Left renal cortex interstitium (tissue), 4 donors: Measurements from ENCODE around the gene GPC3. TPM values are rescaled to one million over a fixed set of nuclear protein-coding genes. Genes with fewer than 3 reads are reported as not detected.

Experiments
- DNase-seq, 4 donors: peaks; one replicate each; pipeline ENCODE4 v3.0.0-alpha.2; 2013; ENCODE audit warnings: low read depth in 4 of 4, low spot score in 2 of 4, missing footprints in 1 of 4
- polyA plus RNA-seq, 4 donors: library from polyadenylated mRNA; unstranded; fragments of 120-200 nt; gene quantifications; one replicate each; pipeline ENCODE4 v1.2.1, GENCODE V29; 2013; ENCODE audit not compliant: insufficient read length in 4 of 4

The GPC3 gene
- polyA plus RNA-seq, 4 donors = 942 to 1,302 (median 1,241) TPM

DNA sequence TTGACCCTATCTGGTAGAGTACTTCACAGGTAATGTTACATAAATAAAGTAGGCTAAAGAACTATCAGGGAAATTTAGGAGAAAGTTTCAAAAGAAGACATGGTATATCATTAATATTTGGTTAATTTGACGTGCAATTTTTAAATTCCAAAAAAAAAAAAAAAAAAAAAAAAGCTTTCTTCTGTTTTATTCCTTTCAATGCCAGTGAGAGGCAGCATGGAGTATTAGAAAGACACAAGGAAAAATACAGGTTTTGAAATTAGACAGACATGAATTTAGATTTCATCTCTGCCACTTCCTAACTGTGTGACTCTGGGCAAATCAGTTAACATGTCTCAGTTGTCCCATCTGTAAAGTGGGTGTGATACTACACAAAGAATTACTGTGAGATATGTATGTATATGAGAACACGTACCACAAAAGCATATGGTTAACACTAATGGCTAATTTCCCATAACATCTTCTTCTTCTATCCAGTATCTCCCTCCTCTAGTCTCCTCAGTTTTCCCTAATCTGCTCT, 132.5 kb downstream of the GPC3 start:
- no peak for DNase-seq

DNA sequence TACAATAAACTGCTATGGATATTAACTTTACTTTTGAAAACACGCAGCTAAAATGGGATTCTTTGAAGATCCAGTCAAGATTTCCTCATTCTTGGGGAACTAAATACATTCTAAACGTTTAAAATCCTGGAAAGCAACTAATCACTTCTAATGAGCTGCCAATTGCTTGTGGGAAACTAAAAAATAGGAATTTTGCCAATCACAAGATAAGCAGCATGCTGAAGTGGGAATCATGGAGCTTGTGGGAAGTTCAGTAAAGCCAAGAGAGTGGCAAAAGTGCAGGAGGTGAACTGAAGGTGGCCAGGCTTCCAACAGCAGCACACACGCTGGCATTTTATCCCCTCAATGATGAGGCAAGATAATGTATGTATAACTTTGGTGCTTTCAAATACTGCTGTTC, 133.0 kb downstream of the GPC3 start:
- DNase-seq = no peak

DNA sequence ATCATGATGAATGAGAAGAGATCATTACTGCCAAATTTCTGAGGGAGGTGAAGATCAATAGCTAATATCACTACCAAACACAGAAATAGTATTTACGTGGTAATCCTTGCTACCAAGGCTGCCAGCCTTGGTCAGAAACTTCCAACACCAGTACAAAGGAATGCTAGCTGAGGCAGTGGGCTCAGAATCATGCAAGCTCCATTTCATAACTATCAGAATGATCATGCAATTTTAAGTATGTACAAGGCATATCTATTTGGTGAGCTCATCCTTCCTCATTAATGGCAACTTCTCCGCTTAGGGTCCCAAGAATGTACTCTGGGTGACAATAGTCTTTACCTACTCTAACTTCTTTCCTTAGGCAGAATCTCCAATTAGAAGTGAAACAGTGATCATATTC, 135.0 kb downstream of the GPC3 start:
- DNase-seq = no peak

DNA sequence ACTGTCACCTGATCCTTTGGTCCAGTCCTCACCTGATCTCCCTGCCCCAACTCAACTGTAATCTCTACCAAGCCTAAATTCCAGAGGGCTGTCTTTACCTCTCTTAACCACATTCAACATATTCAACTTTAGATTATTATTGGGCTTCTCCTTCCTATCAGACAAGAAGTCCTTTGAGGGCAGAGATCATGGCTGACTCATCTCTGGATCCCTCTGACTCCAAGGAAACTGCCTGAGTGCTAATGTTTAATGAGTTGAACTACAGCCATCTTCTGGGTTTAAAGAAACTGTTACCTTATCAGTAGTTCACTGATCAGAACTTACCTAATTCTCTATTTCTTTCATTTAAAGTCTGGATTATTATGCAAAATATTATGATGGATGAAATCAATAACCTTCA, 135.7 kb downstream of the GPC3 start:
- no peak for DNase-seq

DNA sequence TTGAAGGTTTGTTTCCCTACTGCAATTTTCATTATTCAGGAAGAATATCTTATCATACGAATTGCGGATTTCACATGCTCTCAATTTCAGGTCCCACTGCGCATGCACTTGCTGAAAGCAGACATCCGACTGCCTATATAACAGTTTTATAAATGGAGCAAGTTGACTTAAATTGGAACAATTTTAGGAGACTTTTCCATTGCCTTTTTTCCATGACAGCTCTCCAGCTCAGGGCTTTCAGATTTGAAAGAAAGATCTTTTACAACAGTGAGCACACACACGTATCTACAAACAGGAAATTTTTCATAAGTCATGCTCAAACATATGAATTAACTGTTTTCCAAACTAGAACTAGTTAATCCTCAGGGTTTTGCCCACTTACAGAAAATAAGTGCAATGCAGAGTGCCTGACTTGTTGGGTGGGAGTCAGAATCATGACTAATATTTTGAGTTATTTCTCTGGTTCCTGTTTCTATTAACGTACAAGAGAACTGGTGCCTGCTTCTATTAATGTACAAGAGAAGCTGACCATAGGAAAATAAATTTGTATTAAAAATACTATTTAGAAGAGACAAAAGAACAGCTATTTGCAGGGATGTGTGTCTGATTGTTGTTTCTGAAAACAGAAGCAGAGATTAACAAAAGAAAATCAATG, 137.9 kb downstream of the GPC3 start:
- no peak for DNase-seq

DNA sequence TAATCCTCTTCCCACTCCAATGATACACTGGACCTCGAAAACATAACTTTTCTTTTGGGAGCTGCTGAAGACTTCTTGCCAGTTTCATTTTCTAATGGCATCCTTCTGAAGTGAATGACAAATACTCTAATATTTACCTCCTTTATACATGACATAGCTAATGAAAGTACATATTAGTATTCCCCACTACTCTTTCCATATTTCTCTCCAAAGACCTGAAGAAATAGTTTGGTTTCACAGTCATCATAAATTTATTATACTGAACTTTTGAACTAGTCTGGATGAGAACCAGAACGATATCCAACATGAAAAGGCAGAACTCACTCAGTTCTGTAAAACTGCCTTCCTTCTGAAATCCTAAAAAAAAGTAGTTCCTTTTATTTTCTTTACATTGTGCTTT, 139.1 kb downstream of the GPC3 start:
- DNase-seq = no peak

DNA sequence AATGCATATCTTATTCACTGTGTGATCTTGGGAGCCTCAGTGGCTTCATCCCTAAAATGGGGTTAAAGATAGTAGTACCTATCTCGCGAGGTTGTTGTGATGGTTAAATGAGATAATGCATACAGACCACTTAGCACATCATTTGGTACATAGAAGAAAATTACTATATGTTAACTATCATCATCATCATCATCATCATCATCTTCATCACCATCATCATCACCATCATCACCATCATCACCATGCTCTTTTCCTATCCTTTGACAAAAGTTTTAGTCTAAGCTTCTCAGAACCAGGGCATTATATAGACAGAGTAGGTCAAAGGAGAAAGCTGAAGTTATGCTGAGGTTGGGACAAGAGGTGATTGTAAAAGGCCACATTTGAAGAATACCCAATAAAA, 145.0 kb downstream of the GPC3 start:
- DNase-seq = no peak

DNA sequence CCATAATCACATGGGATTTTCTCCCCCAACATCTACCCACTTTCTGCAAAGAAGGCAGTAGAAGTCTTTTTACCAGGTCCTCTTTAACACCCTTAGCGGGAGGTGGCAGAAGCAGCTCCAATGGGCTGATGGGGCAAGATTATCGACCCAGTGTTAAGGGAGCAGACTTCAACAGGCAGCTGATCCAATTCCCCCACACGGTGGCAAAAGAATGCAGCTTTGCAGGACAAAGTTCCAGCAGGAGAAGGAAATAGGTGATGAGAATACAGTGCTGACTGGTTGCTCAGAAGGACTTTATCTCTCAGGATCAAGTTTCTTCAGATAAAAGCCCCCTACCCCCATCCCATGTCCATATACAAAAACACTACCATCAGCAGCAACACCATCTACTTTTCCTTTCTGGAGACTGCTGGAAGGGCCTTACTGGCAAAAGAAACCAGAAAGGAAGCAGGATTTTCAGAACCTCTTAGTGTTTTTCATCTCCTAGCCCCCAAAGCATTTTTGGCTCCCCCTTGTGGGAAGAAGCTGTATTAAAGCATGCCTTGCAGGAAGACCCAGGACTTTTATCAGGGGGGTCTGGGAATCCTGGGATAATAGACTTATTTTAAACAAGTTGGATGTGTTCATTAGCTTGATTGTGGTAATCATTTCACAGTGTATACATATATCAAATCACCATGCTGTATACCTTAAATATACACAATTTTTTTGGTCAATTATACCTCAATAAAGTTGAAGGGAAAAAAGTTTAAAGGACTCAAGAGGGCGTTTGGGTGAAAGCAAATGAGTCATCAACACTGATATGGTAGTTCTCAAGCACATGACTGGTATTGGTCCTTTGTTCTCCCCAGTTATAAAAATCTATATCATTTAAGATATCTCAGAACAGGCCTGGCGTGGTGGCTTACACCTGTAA, 146.4 kb downstream of the GPC3 start:
- DNase-seq = peak in 2 of 4 donors; percentile 6 to 24

DNA sequence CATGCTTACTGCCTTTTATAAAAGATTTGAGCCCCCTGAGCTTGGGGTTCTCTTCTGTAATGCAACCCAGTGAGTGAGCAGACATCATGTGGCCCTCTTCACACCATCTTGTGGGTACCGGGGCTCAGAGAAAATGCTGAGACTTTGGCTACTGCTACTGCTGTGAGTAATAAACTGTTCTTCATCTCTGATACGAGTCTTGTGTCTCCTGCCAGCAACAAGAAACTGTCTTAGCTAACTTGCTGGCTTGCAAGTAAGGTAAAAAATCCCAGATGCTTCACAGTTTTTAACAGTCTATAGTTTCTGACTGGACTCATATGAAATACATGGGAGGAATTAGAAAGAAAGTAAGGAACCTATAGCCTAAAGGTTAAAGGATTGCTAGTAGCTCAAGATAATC, 148.3 kb downstream of the GPC3 start:
- DNase-seq = no peak

DNA sequence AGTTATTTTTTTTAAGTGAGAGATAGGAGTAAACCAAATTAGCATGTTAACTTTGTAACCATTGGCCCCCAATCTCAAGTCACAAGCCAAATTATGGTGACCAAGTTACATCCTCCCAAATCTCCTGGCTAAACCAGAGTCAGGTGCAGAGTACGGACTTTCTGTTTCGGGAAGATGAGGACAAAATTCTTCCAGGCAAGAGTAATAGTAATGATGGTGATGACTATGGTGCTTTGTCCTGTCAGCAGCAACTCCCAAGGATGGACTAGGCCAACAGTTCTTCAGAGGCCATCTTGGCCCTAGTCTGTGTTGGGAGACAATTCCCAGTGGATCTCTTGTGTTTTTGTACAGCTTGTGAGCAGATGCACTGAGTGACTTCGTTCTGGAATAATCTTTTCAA, 148.8 kb downstream of the GPC3 start:
- no peak for DNase-seq

DNA sequence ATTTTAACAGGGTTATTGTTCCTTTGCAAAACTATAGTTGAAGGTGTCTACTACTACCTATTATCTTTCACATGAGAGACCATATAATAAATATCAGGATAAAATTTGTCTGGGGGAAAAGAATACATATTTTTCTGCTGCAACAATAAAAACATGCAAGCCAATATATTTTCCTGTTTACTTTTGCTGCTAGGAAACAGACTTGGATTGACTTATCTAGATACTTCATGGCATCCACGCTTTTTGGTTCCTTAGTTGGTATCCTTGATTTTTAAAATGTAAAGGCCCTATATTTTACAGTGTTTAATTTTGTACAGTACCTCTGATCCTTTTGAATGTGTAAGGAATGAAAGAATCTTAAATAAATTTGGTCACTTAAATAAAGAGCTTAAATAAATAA, 150.6 kb downstream of the GPC3 start:
- no peak for DNase-seq

DNA sequence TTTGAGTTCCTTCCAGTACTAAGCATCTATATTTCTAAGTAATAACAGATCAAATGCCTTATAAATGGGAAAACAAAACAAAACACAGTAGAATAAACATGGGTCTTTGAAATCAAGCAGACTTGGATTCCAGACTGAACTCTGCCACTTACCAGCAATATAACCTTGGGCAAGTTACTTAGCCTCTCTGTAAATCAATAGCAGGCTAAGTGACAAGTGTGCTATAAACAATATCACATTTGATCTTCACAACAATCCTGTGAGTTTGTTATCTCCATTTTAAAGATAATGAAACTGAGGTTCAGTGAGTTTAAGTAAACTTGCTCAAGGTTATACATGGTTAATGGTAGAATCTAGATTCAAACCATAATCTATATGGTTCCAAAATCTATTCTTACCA, 165.8 kb downstream of the GPC3 start:
- DNase-seq = no peak

DNA sequence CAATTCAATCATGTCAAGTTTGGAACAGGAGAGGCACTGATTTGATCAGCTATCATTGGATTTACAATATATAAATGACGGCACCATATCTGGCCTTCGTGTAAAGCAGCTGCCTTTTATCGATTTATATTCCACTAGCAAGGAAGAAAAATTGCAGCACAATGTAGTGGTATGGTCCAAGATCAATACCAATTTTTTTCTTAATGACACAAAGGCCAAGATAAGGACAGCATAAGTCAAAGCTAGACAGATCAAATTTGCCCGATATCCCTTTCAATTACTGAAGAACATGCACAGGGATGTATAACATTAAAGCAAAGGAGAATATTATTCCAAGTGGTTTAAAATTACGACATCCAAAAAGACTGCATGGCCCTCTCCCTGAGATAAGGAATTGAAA, 167.4 kb downstream of the GPC3 start:
- no peak for DNase-seq

DNA sequence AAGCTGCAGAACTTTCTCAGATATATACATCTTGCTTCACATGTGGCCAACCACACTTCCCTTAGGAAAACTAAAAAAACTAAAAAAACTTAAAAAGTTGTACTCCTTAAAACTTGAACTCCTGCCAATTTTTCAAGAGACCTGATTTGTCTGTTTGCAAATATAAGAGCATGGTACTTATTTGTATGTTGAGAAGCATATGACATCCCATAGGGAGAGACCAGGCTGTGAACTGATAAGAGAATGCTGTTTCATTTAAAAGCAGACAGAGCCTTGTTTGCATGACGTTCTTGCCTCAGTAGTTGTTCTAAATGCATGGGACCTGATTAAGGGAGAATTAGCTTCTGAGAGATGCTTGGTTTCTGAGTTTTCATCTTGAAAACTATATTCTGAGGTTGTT, 169.9 kb downstream of the GPC3 start:
- no peak for DNase-seq

DNA sequence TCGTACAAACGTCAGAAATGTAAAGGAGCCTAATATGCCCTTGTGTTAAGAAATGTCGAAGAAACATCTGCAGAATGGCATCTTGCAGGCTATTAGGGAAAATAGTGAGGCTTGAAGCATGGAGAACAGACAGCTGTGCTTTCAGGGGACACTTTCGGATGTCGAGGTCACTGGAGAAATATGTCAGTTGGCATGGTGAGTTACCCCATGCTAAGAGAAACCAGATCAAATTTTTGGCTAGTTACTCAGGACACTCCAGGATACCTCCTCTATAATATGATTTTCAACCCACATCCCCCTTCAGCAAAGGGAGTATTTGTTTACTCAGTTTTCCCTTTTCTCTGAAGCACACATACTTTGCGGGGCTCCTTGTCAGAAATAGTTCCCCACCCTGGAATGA, 171.4 kb downstream of the GPC3 start:
- DNase-seq = no peak

DNA sequence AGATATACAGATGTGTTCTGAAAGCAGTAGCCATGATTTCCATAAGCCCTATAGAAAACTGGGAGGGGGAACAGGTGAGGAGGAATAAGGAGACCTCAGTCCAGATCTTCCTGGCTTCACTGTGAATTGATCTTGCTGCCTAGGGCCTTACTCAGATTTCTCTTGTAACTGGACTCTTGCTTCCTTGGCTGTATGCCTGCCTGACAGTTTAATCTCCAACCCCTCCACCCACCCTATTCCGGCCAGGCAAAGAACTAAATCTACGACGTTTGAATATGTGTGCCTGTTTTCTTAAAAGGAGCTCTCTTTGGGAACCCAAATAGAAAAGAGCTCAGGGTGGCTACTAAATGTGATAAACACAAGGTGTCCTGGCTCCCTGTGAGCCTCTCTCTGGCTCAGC, 173.0 kb downstream of the GPC3 start:
- no peak for DNase-seq

DNA sequence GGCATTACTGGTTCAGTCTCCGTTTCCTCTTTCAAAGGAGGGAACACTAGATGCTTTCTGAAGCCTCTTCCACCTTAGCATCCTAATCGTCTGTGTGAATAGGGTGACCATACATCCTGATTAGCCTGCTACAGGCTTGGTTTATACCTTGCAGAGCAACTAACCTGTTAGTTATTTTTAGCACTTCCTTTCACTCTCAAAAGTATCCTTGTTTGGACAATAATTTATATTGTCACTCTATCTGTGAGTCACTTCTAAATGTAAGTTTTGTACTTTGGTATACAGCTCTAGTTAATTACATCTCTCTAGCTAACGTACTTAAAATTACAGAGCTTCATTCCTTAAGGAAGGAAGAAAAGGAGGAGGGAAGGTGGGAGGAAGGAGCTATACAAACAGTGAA, 174.5 kb downstream of the GPC3 start:
- DNase-seq = no peak

DNA sequence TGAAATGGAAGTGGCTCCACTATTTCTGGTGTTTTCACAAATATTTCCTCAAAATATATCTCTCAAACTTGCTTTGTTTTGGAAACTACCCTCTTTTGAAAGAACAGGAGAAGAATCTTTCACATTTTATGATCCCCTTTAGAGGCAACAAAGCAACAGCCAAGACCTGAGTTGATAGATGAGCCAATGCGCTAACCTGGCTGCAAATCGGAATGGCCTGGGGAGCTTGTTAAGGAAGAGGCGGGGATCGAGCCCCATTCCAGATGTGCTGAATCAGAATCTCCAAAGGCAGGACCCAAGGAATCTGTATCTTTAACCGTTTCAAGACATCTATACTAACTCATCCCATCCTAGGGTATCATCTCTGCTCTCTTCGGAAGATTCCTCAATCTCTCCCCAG, 181.3 kb downstream of the GPC3 start:
- no peak for DNase-seq

DNA sequence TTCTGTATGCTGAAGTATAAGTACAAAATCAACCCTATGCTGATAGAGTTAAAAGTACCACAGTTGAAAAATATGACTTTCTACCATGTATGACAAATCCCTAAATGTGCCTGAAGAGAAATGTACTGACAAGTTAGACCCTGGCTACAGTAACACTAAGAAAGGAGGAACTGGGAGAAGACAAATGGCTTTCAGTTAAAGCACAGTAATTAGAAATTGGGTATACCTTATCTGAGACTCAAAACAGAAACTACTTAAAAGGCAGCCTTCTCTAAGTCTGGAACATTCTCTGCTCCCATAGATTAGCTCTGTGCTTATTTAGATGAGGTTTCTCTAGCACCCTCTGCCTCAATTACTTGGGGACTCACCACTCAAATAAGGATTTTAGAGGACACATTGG, 189.1 kb downstream of the GPC3 start:
- no peak for DNase-seq

DNA sequence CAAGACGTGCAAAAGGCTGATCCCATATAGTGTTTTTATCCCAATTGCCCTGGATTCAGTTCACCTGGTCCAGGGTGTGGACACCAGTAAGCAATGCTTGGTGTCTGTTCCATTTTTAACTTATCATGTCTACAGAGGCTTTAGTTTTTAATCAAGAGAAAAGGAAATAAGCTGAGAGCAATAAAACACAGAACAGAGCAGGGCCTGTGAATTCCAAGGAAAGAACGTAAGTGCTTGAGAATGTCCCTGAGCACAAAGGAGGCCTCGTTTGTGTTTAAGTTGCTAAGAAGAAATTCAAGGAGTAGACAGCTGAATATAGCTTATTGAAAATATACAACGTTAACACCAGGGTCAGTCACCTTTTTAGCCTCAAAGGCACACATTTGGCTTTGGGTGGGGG, 191.3 kb downstream of the GPC3 start:
- no peak for DNase-seq

DNA sequence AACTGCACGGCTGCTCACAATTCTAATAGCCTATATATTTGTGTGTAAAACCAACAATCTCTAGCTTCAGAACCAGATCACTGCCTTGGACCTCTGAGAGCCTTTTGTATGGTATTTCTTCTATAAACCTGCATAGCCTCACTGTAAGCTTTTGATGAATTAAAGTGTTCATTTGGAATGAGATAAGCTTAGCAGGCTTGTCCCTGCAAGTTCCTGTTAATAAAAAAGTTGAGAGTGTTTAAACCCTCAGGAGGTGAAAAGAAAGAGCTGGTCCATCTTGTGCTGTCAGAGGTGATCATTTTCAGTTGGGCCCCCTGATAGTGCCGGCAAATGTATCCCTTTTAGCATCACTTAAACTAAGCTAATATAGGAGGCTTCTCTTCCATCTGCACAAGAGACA, 191.8 kb downstream of the GPC3 start:
- no peak for DNase-seq
